Stomach (tissue), 4 donors: ENCODE measurements around the gene MBTD1.
"Not testable (repeated sequence)": the region's sequence is repeated elsewhere in the genome, so short reads cannot be mapped to it uniquely, and the experiment has no call there.

Source experiments
- CTCF ChIP-seq, 7 experiments: fragments of 450-650 bp in 4 of 7; fragments of 200-600 bp in 3 of 7; sonication (generic) in 3 of 7; IDR thresholded peaks; one replicate each; pipeline ENCODE4 v1.5.1; 2016 to 2019; ENCODE audit warnings: antibody characterized with exemption in 7 of 7, control low read depth in 2 of 7, mild to moderate bottlenecking in 1 of 7
- POLR2AphosphoS5 ChIP-seq, 3 donors: sonication (generic); formaldehyde crosslinking; IDR thresholded peaks; one replicate each; pipeline ENCODE4 v1.6.1; 2016; ENCODE audit warnings: antibody characterized with exemption in 3 of 3

- TF ChIP-seq CTCF, POLR2AphosphoS5 (IDR thresholded peaks at IDR 0.05): not testable (repeated sequence)
Measured at GRCh38 chr17:51172030-51172429, 87.8 kb downstream of the MBTD1 start.
